Raji (cell line): ENCODE measurements around the gene IL12RB2.

Experiments used
- POLR2A ChIP-seq: IDR thresholded peaks from 2 replicates; pipeline ENCODE4 v1.6.1; 2011; ENCODE audit warnings: low read depth, low read length, control low read depth; ENCODE audit not compliant: insufficient read depth

Gene IL12RB2

DNA sequence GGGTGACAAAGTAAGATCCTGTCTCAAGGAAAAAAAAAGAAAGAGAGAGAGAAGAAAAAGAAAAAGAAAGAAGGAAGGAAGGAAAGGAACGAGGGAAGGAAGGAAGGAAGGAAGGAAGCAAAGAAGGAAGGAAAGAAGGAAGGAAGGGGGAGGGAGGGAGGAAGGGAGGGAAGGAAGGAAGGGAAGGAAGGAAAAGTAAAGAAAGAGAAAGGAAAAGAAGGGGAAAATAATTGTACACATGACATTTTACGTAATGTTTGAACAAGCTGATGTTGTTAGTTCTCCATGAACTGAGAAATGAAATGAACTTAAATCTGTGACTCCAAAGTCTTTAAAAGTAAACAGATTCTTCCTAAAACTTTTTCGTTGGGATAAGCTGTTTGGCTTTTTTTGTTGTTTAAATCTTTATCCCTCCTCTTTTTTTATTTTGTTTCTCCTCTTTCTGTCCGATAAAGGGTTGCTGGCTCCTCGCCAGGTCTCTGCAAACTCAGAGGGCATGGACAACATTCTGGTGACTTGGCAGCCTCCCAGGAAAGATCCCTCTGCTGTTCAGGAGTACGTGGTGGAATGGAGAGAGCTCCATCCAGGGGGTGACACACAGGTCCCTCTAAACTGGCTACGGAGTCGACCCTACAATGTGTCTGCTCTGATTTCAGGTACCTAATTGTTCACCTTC, 59.8 kb downstream of the IL12RB2 start:
- no peak for TF ChIP-seq POLR2A

DNA sequence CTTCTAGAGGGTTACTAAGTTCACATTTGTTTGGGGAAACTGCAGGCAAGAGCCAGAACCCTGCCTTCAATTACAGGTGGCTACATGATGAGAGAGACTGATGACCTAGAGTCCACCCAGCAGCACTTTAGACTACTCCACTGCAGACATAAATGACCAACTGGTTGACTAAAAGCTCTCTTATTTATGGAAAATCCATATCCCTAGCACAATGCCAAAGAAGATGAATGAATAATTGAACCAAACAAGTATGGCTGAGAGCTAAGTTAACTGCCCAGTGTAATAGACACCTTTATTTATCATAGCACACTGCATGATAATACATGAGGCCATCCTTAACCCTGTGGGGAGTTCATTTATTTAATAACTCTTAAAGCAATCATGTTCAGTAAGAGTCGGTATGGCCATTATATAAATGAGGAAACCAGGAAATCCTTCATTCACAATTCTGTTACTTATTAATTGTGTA, 60.4 kb downstream of the IL12RB2 start:
- no peak for TF ChIP-seq POLR2A

DNA sequence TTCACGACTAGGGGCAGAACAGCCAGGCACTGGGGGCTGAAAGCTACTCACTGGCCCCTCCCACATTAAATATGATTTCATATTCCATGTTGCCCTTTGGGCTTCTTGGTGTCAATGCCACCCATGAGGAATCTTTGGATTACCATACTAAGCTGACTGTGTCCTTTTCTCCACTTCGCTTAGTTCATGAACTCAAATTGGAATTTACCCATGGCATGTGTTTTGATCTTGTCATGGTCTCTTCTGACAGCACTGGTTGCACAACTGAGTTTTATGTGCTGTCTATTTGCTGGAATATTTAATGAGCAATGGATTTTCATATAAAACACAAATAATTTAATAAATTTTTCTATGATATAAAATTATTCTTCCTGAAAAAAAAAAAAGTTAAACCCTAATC, 63.4 kb downstream of the IL12RB2 start:
- TF ChIP-seq POLR2A, result no peak

DNA sequence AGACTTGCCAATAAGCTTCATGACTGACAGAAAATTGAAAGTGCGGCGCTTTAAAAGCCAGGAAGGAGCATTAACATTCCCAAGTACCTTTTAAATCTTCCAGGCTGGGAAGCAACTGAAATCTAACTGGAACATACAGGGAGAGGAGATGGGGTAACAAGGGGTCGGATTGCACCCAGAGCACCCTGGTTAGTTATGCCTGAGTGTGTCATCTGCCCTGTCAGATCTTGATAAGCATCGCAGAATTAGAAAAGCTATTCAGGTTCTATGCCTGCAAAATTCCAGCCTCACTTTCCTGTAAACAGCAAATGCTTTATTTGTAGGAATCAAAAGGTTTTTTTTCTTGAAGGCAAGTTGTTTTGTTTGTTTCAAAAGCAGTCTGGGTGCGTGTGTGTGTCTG, 64.0 kb downstream of the IL12RB2 start:
- no peak for TF ChIP-seq POLR2A

- TF ChIP-seq POLR2A, result no peak
Observed at GRCh38 chr1:67372136-67372535, 64.5 kb downstream of the IL12RB2 start.

GRCh38 chr1:67372898-67373297, 65.2 kb downstream of the IL12RB2 start:
- no peak for TF ChIP-seq POLR2A

DNA sequence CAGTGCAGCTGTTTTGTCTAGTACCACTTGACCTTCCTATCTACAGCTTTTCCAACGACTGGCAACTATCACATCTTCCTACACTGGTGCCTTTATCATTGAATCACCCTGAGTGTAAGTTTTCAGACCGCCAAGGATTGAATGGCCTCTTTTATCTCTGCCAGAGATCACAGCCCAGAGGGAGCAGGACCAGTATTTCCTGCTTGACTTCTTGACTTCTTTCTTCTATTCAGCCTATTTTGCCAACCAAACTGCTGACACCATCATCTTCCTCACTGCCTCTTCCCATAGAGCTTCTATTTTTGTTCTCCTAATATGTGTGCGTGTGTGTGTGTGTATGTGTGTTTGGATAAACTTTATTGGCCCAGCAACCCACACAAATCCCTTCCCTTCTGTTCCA, 68.7 kb downstream of the IL12RB2 start:
- TF ChIP-seq POLR2A, result no peak

- TF ChIP-seq POLR2A, result no peak
Observed at GRCh38 chr1:67377253-67377652, 69.6 kb downstream of the IL12RB2 start.

- TF ChIP-seq POLR2A, result no peak
Observed at GRCh38 chr1:67381154-67381553, 73.5 kb downstream of the IL12RB2 start.

DNA sequence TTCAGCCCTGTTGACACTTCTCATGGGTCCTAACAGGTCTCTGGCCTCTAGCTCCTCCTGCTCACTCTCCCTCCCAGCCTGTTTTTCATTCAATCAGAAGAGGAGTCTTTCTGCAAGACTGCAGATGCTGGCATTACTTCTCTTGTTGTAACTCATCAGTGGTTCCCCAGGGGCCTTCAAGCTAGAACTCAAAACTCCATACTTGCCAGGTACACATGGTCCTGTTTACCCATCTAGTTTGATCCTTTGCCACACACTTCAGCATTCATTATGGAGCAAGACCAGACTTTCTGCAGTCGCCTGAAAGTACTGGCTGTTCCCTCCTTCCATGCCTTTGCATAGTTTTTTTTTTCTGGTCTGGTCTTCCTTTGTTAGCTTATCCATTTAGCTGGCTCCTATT, 74.6 kb downstream of the IL12RB2 start:
- no peak for TF ChIP-seq POLR2A

DNA sequence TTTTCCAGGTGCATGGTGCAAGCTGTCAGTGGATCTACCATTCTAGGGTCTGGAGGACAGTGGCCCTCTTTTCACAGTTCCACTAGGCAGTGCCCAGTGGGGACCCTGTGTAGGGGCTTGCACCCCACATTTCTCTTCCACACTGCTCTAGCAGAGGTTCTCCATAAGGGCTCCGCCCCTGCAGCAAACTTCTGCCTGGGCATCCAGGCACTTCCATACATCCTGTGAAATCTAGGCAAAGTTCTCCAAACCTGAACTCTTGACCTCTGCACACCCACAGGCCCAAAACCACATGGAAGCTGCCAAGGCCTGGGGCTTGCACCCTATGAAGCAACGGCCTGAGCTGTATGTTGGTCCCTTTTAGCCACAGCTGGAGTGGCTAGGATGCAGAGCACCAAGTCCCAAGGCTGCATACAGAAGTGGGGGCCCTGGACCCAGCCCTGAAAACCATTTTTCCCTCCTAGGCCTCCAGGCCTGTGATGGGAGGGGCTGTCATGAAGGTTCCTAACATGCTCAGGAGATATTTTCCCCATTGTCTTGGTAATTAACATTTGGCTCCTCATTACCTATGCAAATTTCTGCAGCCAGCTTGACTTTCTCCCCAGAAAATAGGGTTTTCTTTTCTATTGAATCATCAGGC, 76.4 kb downstream of the IL12RB2 start:
- no peak for TF ChIP-seq POLR2A

- TF ChIP-seq POLR2A, result no peak
Observed at GRCh38 chr1:67390041-67390887, 82.6 kb downstream of the IL12RB2 start.

GRCh38 chr1:67393240-67393639, 85.6 kb downstream of the IL12RB2 start:
- no peak for TF ChIP-seq POLR2A

GRCh38 chr1:67393737-67394136, 86.1 kb downstream of the IL12RB2 start:
- TF ChIP-seq POLR2A, result no peak

DNA sequence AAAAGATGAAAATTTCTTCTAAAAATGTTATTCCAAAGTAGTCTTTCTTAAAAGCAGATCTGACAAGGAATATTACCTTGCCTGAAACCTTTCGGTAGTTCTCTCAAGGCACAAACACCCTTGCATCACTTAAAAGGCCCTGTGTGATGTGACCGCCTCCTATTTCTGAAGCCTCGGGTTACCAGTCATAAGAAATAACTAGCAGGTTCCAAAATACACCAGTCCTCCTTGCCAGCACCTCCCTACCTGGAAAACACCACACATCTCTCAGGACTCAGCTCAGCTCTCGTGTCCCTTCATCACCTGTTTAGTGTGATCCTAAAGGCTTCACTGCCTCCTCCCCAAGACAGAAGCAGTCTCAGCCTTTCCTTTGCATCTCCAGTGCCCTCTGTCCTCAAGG, 86.9 kb downstream of the IL12RB2 start:
- no peak for TF ChIP-seq POLR2A

DNA sequence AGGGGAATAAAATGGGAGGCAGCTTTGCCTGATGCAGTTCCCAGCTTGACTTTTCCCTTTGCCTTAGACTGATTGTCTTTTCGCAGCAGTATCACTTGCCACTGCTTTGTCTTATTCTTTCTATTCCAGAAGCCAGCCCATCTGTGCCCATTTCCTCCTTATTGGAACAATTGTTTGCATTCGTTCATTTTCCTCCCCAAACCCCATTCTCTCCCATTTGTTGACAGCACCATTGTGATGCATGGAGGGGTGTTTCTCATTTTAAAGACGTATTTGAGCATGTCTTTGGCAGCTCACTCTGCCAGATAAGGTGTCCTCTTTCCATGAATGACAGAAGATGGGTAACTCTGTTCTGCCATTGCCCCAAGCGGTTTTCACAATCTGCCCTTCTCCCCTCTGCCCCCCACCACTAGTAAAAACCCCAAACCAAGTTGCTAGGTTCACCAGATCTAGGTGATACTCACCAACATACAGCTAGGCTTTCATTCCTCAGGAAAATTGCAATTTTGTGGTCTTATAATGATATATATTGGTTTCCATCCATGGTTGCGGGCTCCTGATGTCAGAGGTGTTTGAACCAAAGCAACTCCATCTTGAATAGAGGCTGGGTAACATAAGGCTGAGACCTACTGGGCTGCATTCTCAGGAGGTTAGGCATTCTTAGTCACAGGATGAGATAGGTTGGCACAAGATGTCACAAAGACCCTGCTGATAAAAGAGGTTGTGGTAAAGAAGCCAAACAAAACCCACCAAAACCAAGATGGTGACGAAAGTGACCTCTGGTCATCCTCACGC, 91.7 kb downstream of the IL12RB2 start:
- no peak for TF ChIP-seq POLR2A

DNA sequence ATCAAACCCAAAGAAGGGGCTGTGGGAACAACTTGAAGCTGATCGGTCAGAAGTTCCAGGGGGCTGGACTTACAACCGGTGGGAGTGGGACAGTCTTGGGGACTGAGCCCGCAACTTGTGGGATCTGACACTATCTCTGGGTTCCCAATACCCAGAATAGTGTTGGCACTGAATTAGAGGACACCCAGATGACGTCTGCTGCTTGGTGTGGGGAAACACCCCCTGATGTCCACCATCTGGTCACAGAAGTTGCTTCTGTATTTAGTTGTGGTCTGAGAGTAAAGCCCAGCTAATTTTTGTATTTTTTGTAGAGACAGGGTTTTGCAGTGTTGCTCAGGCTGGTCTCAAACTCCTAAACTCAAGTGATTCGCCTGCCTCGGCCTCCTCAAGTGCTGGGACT, 93.8 kb downstream of the IL12RB2 start:
- TF ChIP-seq POLR2A, result no peak
